Pancreas (tissue), 10 donors: ENCODE data around the gene DDX46. TPM values are rescaled to one million over a fixed set of nuclear protein-coding genes. Genes with fewer than 3 reads are reported as not detected.
A peak's percentile ranks its signal among the peaks of the same experiment; 100 is the strongest.
"Not testable (repeated sequence)": the region's sequence is repeated elsewhere in the genome, so short reads cannot be mapped to it uniquely, and the experiment has no call there.

Source experiments
- ATAC-seq, 4 donors: fragments of 200-7000 bp; cut with Tn5 transposase; one replicate each; pipeline versions ENCODE4 v1.8.0 to v1.9.1; 2020; ENCODE audit warnings: mild to moderate bottlenecking in 4 of 4, moderate library complexity in 4 of 4
- DNase-seq, 6 donors: peaks; one replicate each; pipeline ENCODE4 v3.0.0-alpha.2; 2020
- FAIRE-seq: peaks from 2 replicates; lab custom pipeline; 2012; peaks lifted over from hg19 to GRCh38; lab: Jason Lieb, UNC
- H3K27ac ChIP-seq, 4 donors: fragments of 200-600 bp; sonication (generic); 1 replicate in 3 of 4; 2 replicates in 1 of 4; pipeline versions ENCODE4 v1.5.0 to v1.8.0; 2020
- H3K27me3 ChIP-seq, 4 donors: fragments of 200-600 bp; one replicate each; pipeline ENCODE4 v1.8.0; 2021
- H3K36me3 ChIP-seq, 3 donors: fragments of 200-600 bp; sonication (generic) in 1 of 3; one replicate each; pipeline versions ENCODE4 v1.5.0 to v1.8.0; 2020 to 2021
- H3K4me1 ChIP-seq, 3 donors: fragments of 200-600 bp; one replicate each; pipeline ENCODE4 v1.8.0; 2021
- H3K4me3 ChIP-seq, 4 donors: fragments of 200-600 bp; sonication (generic) in 2 of 4; one replicate each; pipeline versions ENCODE4 v1.5.0 to v1.8.0; 2020 to 2021
- H3K9me3 ChIP-seq, 4 donors: fragments of 200-600 bp; one replicate each; pipeline ENCODE4 v1.8.0; 2021
- WGBS, 2 donors: extraction: QIAGEN DNeasy Blood & Tissue Kit; methylation state at CpG; one replicate each; pipeline ENCODE4 v1.1.7; 2013; 5-methylcytosine and 5-hydroxymethylcytosine counted together
- intact Hi-C, 3 donors: fragments of 100-400 bp; cut with DNase I; formaldehyde crosslinking; loops; one replicate each; pipeline versions ENCODE4 v1.11.1 to v1.14.2; 2022
- polyA plus RNA-seq, 2 donors: library from polyadenylated mRNA; stranded (reverse); fragments of 200-250 nt; gene quantifications; one replicate each; pipeline ENCODE4 v1.2.3, GENCODE V29; 2013
- total RNA-seq, 6 donors: library from RNA; stranded (reverse); fragmentation: NEBNext Ultra II Directional in 4 of 6; extraction: Animal tissue kit (Norgen Biotek cat#: 25700) in 4 of 6; gene quantifications; one replicate each; pipeline versions ENCODE4 v1.2.1 to v1.2.4, GENCODE V29; 2021 to 2023
- TF ChIP-seq, protein P1 (sequence below), 4 donors: fragments of 200-600 bp; sonication (generic) in 3 of 4; IDR thresholded peaks; one replicate each; pipeline versions ENCODE4 v1.5.0 to v1.8.0; 2021; ENCODE audit warnings: antibody characterized with exemption in 4 of 4
- donor health status: healthy with polysubstance abuse.
- donor health status: DM: no; HTN: no; CAD: no; lungs with moderate emphysema.
- donor health status: DM: no; HTN: no; CAD: no.
- donor health status: control.
- donor health status: control.
- donor health status: Bipolar disorder and iron deficiency.
- donor health status: DM: yes; HTN: yes; CAD: no.
- donor health status: DM: no; HTN: no; CAD: no.
- donor health status: DM: no; HTN: no; CAD: no.
- donor health status: DM: yes; HTN: yes; CAD: no.

The DDX46 gene, protein sequence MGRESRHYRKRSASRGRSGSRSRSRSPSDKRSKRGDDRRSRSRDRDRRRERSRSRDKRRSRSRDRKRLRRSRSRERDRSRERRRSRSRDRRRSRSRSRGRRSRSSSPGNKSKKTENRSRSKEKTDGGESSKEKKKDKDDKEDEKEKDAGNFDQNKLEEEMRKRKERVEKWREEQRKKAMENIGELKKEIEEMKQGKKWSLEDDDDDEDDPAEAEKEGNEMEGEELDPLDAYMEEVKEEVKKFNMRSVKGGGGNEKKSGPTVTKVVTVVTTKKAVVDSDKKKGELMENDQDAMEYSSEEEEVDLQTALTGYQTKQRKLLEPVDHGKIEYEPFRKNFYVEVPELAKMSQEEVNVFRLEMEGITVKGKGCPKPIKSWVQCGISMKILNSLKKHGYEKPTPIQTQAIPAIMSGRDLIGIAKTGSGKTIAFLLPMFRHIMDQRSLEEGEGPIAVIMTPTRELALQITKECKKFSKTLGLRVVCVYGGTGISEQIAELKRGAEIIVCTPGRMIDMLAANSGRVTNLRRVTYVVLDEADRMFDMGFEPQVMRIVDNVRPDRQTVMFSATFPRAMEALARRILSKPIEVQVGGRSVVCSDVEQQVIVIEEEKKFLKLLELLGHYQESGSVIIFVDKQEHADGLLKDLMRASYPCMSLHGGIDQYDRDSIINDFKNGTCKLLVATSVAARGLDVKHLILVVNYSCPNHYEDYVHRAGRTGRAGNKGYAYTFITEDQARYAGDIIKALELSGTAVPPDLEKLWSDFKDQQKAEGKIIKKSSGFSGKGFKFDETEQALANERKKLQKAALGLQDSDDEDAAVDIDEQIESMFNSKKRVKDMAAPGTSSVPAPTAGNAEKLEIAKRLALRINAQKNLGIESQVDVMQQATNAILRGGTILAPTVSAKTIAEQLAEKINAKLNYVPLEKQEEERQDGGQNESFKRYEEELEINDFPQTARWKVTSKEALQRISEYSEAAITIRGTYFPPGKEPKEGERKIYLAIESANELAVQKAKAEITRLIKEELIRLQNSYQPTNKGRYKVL
- total RNA-seq (10 to 100 TPM; 15.4 to 28.8 (median 23.9) TPM), polyA plus RNA-seq (10 to 100 TPM; 14.6 to 15.5 TPM)

DNA sequence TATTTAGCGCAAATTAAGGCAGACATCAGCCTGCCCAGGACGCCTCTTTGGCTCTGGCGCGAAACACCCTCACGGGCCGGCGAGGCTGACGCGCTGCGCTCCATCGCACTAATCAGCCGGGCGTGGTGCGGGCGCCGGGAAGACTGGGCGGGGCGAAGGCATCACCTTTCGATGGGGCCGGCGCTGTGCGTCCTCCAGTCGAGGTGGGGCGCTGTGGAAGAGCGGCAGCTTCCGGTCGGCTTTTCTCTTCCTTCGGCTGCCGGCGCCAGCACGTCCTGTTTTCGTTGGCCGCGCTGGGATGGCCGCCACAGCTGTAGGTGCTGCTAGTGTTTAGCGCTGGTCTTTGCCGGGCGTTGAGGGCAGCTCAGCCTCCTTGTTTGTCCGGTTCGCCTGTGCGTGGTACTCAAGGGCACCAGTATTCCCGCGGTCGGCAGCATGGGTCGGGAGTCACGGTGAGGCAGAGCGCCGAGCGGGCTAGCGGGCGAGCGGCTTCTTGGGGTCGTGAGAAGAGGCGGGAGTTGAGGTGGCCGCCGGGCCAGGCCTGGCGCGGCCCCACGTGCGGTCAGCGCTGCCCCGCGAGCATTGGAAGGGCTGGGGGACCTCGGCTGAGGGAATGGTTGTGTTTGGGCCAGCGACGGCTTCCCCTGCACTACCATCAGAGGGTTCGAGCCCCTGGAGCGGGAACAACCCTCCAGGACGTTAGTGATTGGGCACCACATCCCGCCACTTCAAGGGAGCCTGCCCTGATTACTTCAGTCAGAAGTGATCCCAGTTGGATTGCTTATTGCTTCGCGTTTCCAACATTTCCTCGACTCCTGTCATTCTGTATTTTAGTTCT lies at the start of gene DDX46:
Gene DDX46 (plus strand): TSS at position 276 of the 838 bp plus-strand sequence. CDS start 160 bp downstream, at position 436.
- ATAC-seq (peak; percentile 100), FAIRE-seq (no peak), DNase-seq (peak; percentile 89 to 97 (median 94))
- Histone ChIP-seq H3K27ac (peak within 1 kb of the TSS in 3 of 4 donors; percentile 12 to 58 (median 39)), H3K4me3 (peak within 1 kb of the TSS; percentile 73 to 95 (median 86)), H3K9me3 (no peaks in the 10 kb centered on the region), H3K36me3 (no peaks in the 10 kb centered on the region), H3K27me3 (no peaks in the 10 kb centered on the region), H3K4me1 (peaks cover 5 to 11% (median 8%) of the 10 kb centered on the region in 3 donors)
- intact Hi-C loops = no loop called here
- 0 to 1% methylated on average over 71 to 73 of the region's 73 CpGs for WGBS, 2 donors
- TF ChIP-seq, protein P1, sequence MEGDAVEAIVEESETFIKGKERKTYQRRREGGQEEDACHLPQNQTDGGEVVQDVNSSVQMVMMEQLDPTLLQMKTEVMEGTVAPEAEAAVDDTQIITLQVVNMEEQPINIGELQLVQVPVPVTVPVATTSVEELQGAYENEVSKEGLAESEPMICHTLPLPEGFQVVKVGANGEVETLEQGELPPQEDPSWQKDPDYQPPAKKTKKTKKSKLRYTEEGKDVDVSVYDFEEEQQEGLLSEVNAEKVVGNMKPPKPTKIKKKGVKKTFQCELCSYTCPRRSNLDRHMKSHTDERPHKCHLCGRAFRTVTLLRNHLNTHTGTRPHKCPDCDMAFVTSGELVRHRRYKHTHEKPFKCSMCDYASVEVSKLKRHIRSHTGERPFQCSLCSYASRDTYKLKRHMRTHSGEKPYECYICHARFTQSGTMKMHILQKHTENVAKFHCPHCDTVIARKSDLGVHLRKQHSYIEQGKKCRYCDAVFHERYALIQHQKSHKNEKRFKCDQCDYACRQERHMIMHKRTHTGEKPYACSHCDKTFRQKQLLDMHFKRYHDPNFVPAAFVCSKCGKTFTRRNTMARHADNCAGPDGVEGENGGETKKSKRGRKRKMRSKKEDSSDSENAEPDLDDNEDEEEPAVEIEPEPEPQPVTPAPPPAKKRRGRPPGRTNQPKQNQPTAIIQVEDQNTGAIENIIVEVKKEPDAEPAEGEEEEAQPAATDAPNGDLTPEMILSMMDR (IDR thresholded peaks at IDR 0.05) = peak; percentile 42 to 80 (median 58)

DNA sequence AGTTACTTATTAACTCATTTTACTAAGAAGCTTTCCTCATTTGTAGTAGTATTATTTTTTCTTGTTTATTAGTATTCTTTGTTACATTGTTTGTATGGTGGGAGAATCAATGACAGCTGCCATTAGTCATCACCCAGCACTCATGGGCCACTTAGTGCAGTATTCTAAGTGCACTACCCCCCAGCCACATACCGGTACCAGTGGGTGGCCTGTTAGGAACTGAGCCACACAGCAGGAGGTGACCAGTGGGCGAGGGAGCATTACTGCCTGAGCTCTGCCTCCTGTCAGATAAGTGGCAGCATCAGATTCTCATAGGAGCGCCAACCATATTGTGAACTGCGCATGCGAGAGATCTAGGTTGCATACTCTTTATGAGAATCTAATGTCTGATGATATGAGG lies 44.5 kb upstream of the DDX46 start:
- 90 to 93% methylated on average over 5 of the region's 5 CpGs for WGBS, 2 donors
- ATAC-seq (no peak), DNase-seq (no peak), FAIRE-seq (no peak)
- Histone ChIP-seq H3K36me3 (peaks cover 0 to 41% (median 22%) of the 10 kb centered on the region in 3 donors), H3K4me3 (no peak overlapping the region), H3K4me1 (no peaks in the 10 kb centered on the region), H3K27ac (no peak overlapping the region), H3K27me3 (no peaks in the 10 kb centered on the region), H3K9me3 (no peaks in the 10 kb centered on the region)
- intact Hi-C loops = no loop called here
- TF ChIP-seq, protein P1 (IDR thresholded peaks at IDR 0.05) = no peak

DNA sequence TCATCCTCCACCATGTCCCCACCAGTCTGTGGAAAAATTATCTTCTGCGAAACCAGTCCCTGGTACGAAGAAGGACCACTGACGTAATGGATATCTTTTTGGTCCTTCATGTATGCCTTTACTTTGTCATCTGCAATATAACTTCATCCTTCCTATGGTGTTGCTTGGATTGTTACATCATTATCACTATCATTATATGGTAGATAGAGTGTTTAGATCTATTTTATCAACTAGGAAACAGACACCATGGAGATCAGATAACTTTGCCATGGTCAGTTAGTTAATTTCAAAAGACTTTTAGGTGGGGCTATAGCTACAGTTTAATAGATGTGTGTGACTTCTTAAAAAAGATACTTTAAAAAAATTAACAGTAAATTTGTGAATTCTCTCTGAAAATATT lies 44.0 kb upstream of the DDX46 start:
- Histone ChIP-seq H3K27me3 (no peaks in the 10 kb centered on the region), H3K36me3 (peaks cover 0 to 43% (median 21%) of the 10 kb centered on the region in 3 donors), H3K4me1 (no peaks in the 10 kb centered on the region), H3K9me3 (no peaks in the 10 kb centered on the region), H3K27ac (no peak overlapping the region), H3K4me3 (no peak overlapping the region)
- no peak for DNase-seq
- no peak for FAIRE-seq
- intact Hi-C loops = no loop called here
- 98 to 99% methylated on average over 3 of the region's 3 CpGs for WGBS, 2 donors
- TF ChIP-seq, protein P1 (IDR thresholded peaks at IDR 0.05) = no peak
- no peak for ATAC-seq

DNA sequence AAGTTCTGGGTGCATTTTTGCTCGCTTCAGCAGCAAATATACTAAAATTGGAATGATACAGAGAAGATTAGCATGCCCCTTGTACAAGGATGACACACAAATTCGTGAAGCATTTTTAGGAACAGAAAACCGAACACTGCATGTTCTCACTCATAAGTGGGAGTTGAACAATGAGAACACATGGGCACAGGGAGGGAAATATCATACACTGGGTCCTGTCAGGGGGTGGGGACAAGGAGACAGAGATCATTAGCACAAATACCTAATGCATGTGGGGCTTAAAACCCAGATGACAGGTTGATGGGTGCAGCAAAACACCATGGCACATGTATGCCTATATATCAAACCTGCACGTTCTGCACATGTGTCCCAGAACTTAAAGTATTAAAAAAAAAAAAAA lies 43.1 kb upstream of the DDX46 start:
- H3K27me3 ChIP-seq, H3K4me1 ChIP-seq, H3K27ac ChIP-seq, intact Hi-C loops, H3K9me3 ChIP-seq, DNase-seq, FAIRE-seq, H3K4me3 ChIP-seq, ATAC-seq: not testable (repeated sequence)
- peaks cover 0 to 42% (median 17%) of the 10 kb centered on the region in 3 donors for H3K36me3 ChIP-seq
- 91 to 94% methylated on average over 4 of the region's 4 CpGs for WGBS, 2 donors
